ENCODE data around the gene CUL9.

CUL9 gene

GRCh38 chr6:43216200-43216599 is 34.2 kb downstream of the CUL9 start:
- TF ChIP-seq CTCF (IDR thresholded peaks at IDR 0.05; ENCODE audit: control insufficient read depth, insufficient read depth, low read depth, low read length, missing control alignments), result no peak
- no peak overlapping the region for H3K4me3 ChIP-seq (ENCODE audit: control insufficient read depth, low read depth, low read length)
- DNase-seq (ENCODE audit: low read depth), result no peak

DNA sequence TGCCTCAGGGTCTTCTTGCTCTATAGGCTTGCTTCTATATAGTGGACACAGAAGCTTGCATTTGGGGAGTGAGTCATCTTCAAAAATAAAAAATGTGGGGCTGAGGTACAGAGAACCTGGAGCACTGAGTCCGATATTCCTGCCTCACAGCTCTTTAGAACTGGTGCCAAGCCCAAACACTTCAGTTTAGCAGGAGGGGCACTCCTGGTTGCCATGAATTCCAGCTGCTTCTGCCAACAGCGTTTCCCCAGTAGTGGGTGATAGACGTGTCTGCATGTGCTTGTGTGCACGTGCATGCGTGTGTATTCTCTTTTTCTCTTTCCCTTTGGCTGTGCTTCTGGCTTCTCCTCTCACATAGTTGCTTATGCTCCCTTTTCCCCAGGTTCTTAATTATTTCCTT is 35.4 kb downstream of the CUL9 start:
- no peak for DNase-seq (ENCODE audit: low read depth)

GRCh38 chr6:43219119-43219518 is 37.1 kb downstream of the CUL9 start:
- DNase-seq (ENCODE audit: low read depth), result no peak
- TF ChIP-seq CTCF (IDR thresholded peaks at IDR 0.05; ENCODE audit: control insufficient read depth, insufficient read depth, low read depth, low read length, missing control alignments), result no peak
- H3K4me3 ChIP-seq (ENCODE audit: control insufficient read depth, low read depth, low read length), result no peak overlapping the region

More for the DNA sequence above, 35.4 kb downstream of the CUL9 start:
- TF ChIP-seq CTCF (IDR thresholded peaks at IDR 0.05; ENCODE audit: control insufficient read depth, insufficient read depth, low read depth, low read length, missing control alignments), result no peak
- H3K4me3 ChIP-seq (ENCODE audit: control insufficient read depth, low read depth, low read length), result no peak overlapping the region

DNA sequence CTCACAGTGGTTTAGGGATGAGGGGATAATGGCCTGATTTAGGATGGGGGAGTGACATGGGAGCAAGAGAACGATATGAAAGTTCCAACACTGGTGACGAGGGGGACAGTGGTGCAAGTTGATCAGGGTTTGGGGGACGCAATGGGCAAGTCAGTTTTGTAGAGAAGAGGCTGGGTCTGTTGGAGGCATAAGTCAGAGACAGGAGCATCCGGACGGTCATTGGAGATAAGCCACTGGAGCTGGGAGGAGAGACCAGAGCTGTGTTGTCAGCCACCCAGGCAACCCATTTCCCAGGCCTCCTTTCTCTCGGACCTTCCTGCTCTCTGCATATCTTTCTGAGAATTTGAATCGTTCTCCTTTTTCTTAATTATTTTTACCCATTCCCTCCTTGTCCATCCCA is 37.8 kb downstream of the CUL9 start:
- no peak for TF ChIP-seq CTCF (IDR thresholded peaks at IDR 0.05; ENCODE audit: control insufficient read depth, insufficient read depth, low read depth, low read length, missing control alignments)
- H3K4me3 ChIP-seq (ENCODE audit: control insufficient read depth, low read depth, low read length), result no peak overlapping the region
- no peak for DNase-seq (ENCODE audit: low read depth)

GRCh38 chr6:43220439-43220951 is 38.5 kb downstream of the CUL9 start:
- TF ChIP-seq CTCF (IDR thresholded peaks at IDR 0.05; ENCODE audit: control insufficient read depth, insufficient read depth, low read depth, low read length, missing control alignments), result no peak

GRCh38 chr6:43221046-43221972 is 39.3 kb downstream of the CUL9 start:
- no peak overlapping the region for H3K4me3 ChIP-seq (ENCODE audit: control insufficient read depth, low read depth, low read length)
- no peak for TF ChIP-seq CTCF (IDR thresholded peaks at IDR 0.05; ENCODE audit: control insufficient read depth, insufficient read depth, low read depth, low read length, missing control alignments)
- DNase-seq (ENCODE audit: low read depth), result no peak

More at GRCh38 chr6:43220439-43220951, 38.5 kb downstream of the CUL9 start:
- DNase-seq (ENCODE audit: low read depth), result no peak
- no peak overlapping the region for H3K4me3 ChIP-seq (ENCODE audit: control insufficient read depth, low read depth, low read length)
